K562 (cell line): ENCODE measurements around the gene SND1. TPM values are rescaled to one million over a fixed set of nuclear protein-coding genes. Genes with fewer than 3 reads are reported as not detected.

ENCODE experiments used
- ATAC-seq: fragments of 200-7000 bp; cut with Tn5 transposase; 3 replicates; pipeline ENCODE4 v1.9.1; 2020; ENCODE audit warnings: moderate library complexity
- BruUV-seq: library from RNA; stranded (reverse); fragments of 400-500 nt; replicated peaks from 2 replicates; lab custom pipeline; 2021; lab: Mats Ljungman, UMichigan
- CTCF ChIA-PET: fragments of 300-600 bp; formaldehyde crosslinking; extraction: SDS; loops from one replicate; lab custom pipeline; 2021; ENCODE audit warnings: low intra/inter-chr PET ratio; lab: Yijun Ruan, JAX
- POLR2A ChIA-PET: fragments of 300-600, 350-650 bp; sonication (Branson Sonifier 250); formaldehyde crosslinking; extraction: SDS; loops from one replicate; lab custom pipeline; 2021; ENCODE audit warnings: antibody characterized with exemption, inconsistent platforms; lab: Yijun Ruan, JAX
- DNase-seq, 4 experiments: peaks; one replicate each; pipeline versions ENCODE4 v3.0.0 to v3.0.0-alpha.2; 2011 to 2018; ENCODE audit warnings: low spot score in 3 of 4, mixed read lengths in 3 of 4; ENCODE audit errors: extremely low read depth in 1 of 4
- FAIRE-seq: peaks from 2 replicates; lab custom pipeline; 2011; peaks lifted over from hg19 to GRCh38; lab: Jason Lieb, UNC
- H2AFZ ChIP-seq: 2 replicates; pipeline ENCODE4 v1.6.0; 2011; ENCODE audit warnings: low read depth, low read length, control low read depth, inconsistent platforms
- H3K27ac ChIP-seq: fragments of 200-600 bp; 3 replicates; pipeline ENCODE4 v1.8.0; 2011; ENCODE audit warnings: low read depth, mild to moderate bottlenecking, control low read depth, inconsistent platforms, low read length, moderate library complexity, mixed read lengths; ENCODE audit errors: extremely low read depth
- H3K27me3 ChIP-seq, 2 experiments: fragments of 300-600 bp in 1 of 2; 2 replicates in 1 of 2; 3 replicates in 1 of 2; pipeline versions ENCODE4 v1.6.0 to v1.8.0; 2011; ENCODE audit warnings: inconsistent platforms in 2 of 2, low read length in 2 of 2, mild to moderate bottlenecking in 1 of 2, mixed read lengths in 1 of 2, moderate library complexity in 1 of 2; ENCODE audit not compliant: control insufficient read depth in 2 of 2, insufficient read depth in 2 of 2
- H3K36me3 ChIP-seq: fragments of 300-600 bp; 3 replicates; pipeline ENCODE4 v1.8.0; 2011; ENCODE audit warnings: mild to moderate bottlenecking, low read length, inconsistent platforms; ENCODE audit not compliant: control insufficient read depth, insufficient read depth
- H3K4me1 ChIP-seq, 2 experiments: fragments of 200-600 bp in 1 of 2; replicated peaks in 1 of 2; 2 replicates in 1 of 2; 3 replicates in 1 of 2; pipeline versions ENCODE4 v1.5.1 to v1.8.0; 2011; ENCODE audit warnings: inconsistent platforms in 2 of 2, low read length in 2 of 2, mild to moderate bottlenecking in 1 of 2, mixed read lengths in 1 of 2, moderate library complexity in 1 of 2; ENCODE audit not compliant: control insufficient read depth in 2 of 2, insufficient read depth in 2 of 2
- H3K4me2 ChIP-seq: 2 replicates; pipeline ENCODE4 v1.6.1; 2011; ENCODE audit warnings: low read length, control low read depth, inconsistent platforms, mixed read lengths; ENCODE audit not compliant: insufficient read depth
- H3K4me3 ChIP-seq: fragments of 200-600 bp; sonication (generic), shearing (Covaris generic); 2 replicates; pipeline ENCODE4 v1.5.1; 2016; ENCODE audit warnings: control low read depth, inconsistent platforms
- H3K79me2 ChIP-seq: fragments of 200-600 bp; 3 replicates; pipeline ENCODE4 v1.8.0; 2011; ENCODE audit warnings: low read length, inconsistent platforms; ENCODE audit not compliant: control insufficient read depth, insufficient read depth
- H3K9ac ChIP-seq, 2 experiments: 2 replicates each; pipeline versions ENCODE4 v1.6.0 to v1.6.1; 2011; ENCODE audit warnings: low read depth in 2 of 2, low read length in 2 of 2, control low read depth in 1 of 2, inconsistent platforms in 1 of 2, mild to moderate bottlenecking in 1 of 2, mixed read lengths in 1 of 2; ENCODE audit not compliant: insufficient read depth in 1 of 2
- H3K9me1 ChIP-seq: one replicate; pipeline ENCODE4 v1.6.0; 2011; ENCODE audit warnings: inconsistent platforms, mild to moderate bottlenecking, low read length, moderate library complexity; ENCODE audit not compliant: control insufficient read depth, insufficient read depth
- H3K9me3 ChIP-seq: replicated peaks from 2 replicates; pipeline ENCODE4 v1.5.1; 2011; ENCODE audit warnings: low read depth, low read length, inconsistent platforms; ENCODE audit not compliant: control insufficient read depth, insufficient read depth
- H4K20me1 ChIP-seq: replicated peaks from 2 replicates; pipeline ENCODE4 v1.6.1; 2011; ENCODE audit warnings: low read length, inconsistent platforms, mixed read lengths; ENCODE audit not compliant: control insufficient read depth, insufficient read depth
- CREBBP ChIP-seq: IDR thresholded peaks from one replicate; pipeline ENCODE4 v1.6.1; 2012; ENCODE audit warnings: low read depth, mild to moderate bottlenecking, control low read depth, inconsistent platforms, low read length
- FOSL1 ChIP-seq: fragments of 200-800 bp; sonication (Bioruptor generic); conservative IDR thresholded peaks from 2 replicates; pipeline ENCODE4 v1.6.1; 2016; ENCODE audit warnings: missing genetic modification characterization, missing compliant biosample characterization
- HOXB6 ChIP-seq: fragments of 250-450 bp; sonication (Bioruptor Pico); IDR thresholded peaks from 2 replicates; pipeline ENCODE4 v1.5.1; 2022; ENCODE audit warnings: mild to moderate bottlenecking, borderline replicate concordance
- HSF4 ChIP-seq: fragments of 250-450 bp; sonication (Bioruptor Pico); IDR thresholded peaks from 2 replicates; pipeline ENCODE4 v2.1.2; 2022; ENCODE audit warnings: mild to moderate bottlenecking, moderate library complexity, borderline replicate concordance
- NR2C2 ChIP-seq, 2 experiments: fragments of 200-800 bp in 1 of 2; sonication (Bioruptor generic) in 1 of 2; sonication (generic) in 1 of 2; formaldehyde crosslinking in 1 of 2; IDR thresholded peaks; 2 replicates each; pipeline versions ENCODE4 v1.6.1 to v1.8.0; 2016 to 2022; ENCODE audit warnings: mild to moderate bottlenecking in 1 of 2, missing compliant biosample characterization in 1 of 2, missing genetic modification characterization in 1 of 2, missing genetic modification reagents in 1 of 2
- SAP30 ChIP-seq: fragments of 200-600 bp; sonication (generic); IDR thresholded peaks from 2 replicates; pipeline ENCODE4 v1.6.1; 2012; ENCODE audit warnings: borderline replicate concordance, low read depth, mild to moderate bottlenecking, moderate library complexity, low read length, control low read depth, inconsistent platforms; ENCODE audit not compliant: insufficient read depth, poor library complexity, severe bottlenecking
- TEAD1 ChIP-seq, 2 experiments: fragments of 450-650 bp in 1 of 2; sonication (generic) in 1 of 2; formaldehyde crosslinking; IDR thresholded peaks; 2 replicates each; pipeline versions ENCODE4 v1.4.0 to v1.8.0; 2020 to 2022; ENCODE audit warnings: mild to moderate bottlenecking in 2 of 2, missing genetic modification reagents in 1 of 2
- TFAM ChIP-seq: fragments of 250-450 bp; sonication (Bioruptor Pico); conservative IDR thresholded peaks from 2 replicates; pipeline ENCODE4 v1.5.0; 2021; ENCODE audit warnings: mild to moderate bottlenecking, moderate library complexity
- ZNF586 ChIP-seq: fragments of 450-650 bp; formaldehyde crosslinking; conservative IDR thresholded peaks from 2 replicates; pipeline ENCODE4 v1.4.0; 2020; ENCODE audit warnings: mild to moderate bottlenecking, moderate library complexity
- WGBS: fragments of 100-300 bp; shearing (Covaris generic); methylation state at CpG from one replicate; pipeline ENCODE4 v1.1.6; 2016; ENCODE audit warnings: low coverage, mixed read lengths; ENCODE audit not compliant: insufficient coverage; ENCODE audit errors: missing lambda C conversion rate; 5-methylcytosine and 5-hydroxymethylcytosine counted together
- in situ Hi-C: fragments of 300-500 bp; cut with MboI; formaldehyde crosslinking; loops from 4 replicates; pipeline ENCODE4 v1.15.0; 2018; ENCODE audit warnings: inconsistent platforms, mixed read lengths
- intact Hi-C: fragments of 100-400 bp; cut with micrococcal nuclease; formaldehyde crosslinking; loops from 2 replicates; pipeline ENCODE4 v1.14.2; 2022
- polyA plus RNA-seq, 8 experiments: library from polyadenylated mRNA; depleted of rRNA in 4 of 8; stranded (reverse) in 5 of 8; unstranded in 3 of 8; fragments of >200 nt; fragmentation: Nextera tagmentation in 2 of 8; fragmentation: Illumina TruSeq in 1 of 8; extraction: Ambion mirVana in 2 of 8; extraction: Trizol in 1 of 8; gene quantifications; 2 replicates each; pipeline versions ENCODE4 v1.2.1 to v1.2.3, GENCODE V29; 2011 to 2014; ENCODE audit warnings: inconsistent platforms in 1 of 8, missing spikeins in 1 of 8
- total RNA-seq, 7 experiments: library from RNA; depleted of rRNA in 6 of 7; stranded (reverse); fragments of >200 nt in 6 of 7; fragmentation: Illumina TruSeq in 2 of 7; extraction: Trizol in 2 of 7; gene quantifications; 2 replicates each; pipeline versions ENCODE4 v1.2.1 to v1.2.3, GENCODE V29; 2011 to 2021; ENCODE audit warnings: low replicate concordance in 1 of 7
- TF ChIP-seq, protein P1 (sequence below): fragments of 450-650 bp; formaldehyde crosslinking; IDR thresholded peaks from 2 replicates; pipeline ENCODE4 v1.4.0; 2020; ENCODE audit warnings: mild to moderate bottlenecking, moderate library complexity
- TF ChIP-seq, protein P2 (sequence below): fragments of 450-650 bp; formaldehyde crosslinking; IDR thresholded peaks from 2 replicates; pipeline ENCODE4 v1.4.0; 2020; ENCODE audit warnings: mild to moderate bottlenecking, moderate library complexity
- TF ChIP-seq, protein P3 (sequence below): fragments of 150-350 bp; conservative IDR thresholded peaks from 2 replicates; pipeline ENCODE4 v1.6.1; 2014; ENCODE audit warnings: low read length

SND1 gene
- total and polyA plus RNA-seq, 9 of the 15 experiments (the other 6 are each of a cell fraction or from before 2014, with no cell fraction given), result 46.5 to 307 (median 191) TPM

DNA sequence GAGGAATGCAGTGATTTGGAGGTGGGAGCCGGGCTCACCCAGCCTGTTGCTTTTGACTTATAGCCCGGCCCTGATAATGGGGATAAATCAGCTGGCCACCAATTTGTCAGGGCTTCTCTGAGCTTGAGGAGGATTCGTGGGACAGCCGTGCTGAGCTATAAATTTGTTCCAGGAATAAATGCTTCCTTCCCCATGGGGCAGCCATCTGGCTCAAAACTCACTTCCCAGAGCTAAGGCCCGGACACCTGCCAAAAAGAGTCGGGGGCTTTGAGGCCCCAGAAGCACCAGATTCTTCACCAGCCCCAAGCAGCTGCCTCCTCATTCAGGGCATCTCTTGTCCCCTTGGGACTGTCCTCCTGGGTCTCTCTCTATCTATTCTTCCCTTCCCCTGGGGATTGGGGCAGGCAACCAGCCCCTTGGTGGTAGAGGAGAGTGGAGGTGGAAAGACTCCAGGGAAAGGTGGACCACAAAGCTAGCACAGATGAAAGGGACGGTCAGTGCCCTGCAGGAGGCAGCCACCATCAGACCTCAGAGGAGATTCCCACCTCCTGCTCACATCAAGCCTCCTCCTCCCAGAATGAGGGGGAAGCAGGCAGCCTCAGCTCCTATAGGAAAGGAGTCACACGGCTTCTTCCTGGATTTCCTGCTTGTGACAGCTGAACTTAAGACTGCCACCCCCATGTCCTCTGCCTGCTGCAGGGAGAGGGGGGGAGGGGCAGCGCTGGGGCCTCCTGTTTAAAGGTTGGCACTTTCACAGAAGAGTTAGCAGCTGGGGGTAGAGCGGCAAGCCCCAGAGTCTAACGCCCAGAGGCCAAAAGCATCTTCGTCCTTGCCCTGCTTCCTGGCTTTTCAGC, 423.5 kb downstream of the SND1 start:
- Histone ChIP-seq H4K20me1 (peaks cover 14% of the 10 kb centered on the region), H3K4me2 (no peak overlapping the region), H3K9ac (no peak overlapping the region), H3K27me3 (no peaks in the 10 kb centered on the region), H3K4me1 (peaks cover 0 to 10% of the 10 kb centered on the region in 2 experiments; a peak in 2 of 5 replicates), H3K27ac (no peak overlapping the region), H3K79me2 (no peaks in the 10 kb centered on the region), H3K9me3 (no peaks in the 10 kb centered on the region), H3K4me3 (no peak overlapping the region), H2AFZ (no peak overlapping the region), H3K36me3 (peaks cover 78% of the 10 kb centered on the region), H3K9me1 (no peaks in the 10 kb centered on the region)
- in situ Hi-C loops (no loop called here), intact Hi-C loops (loop anchor here (1.0 kb wide), 1 partner anchor 12 kb away; no protein-coding TSS in a partner anchor)
- FAIRE-seq (no peak), ATAC-seq (no peak), DNase-seq (no peak)
- WGBS, result 84% methylated on average over 12 of the region's 12 CpGs
- no TSS peak for BruUV-seq
- ChIA-PET CTCF (interaction anchor here (0.6 kb wide), 1 partner anchor 1141 kb away, joined by 4 read pairs; no protein-coding TSS in a partner anchor), POLR2A (interaction anchor here (0.7 to 1.4 kb wide), 4 partner anchors 10 to 36 kb away, joined by 3 to 7 read pairs (median 4); no protein-coding TSS in a partner anchor)
- no peak for TF ChIP-seq HSF4 (CRISPR knock-in tag)
- TF ChIP-seq, protein P1, sequence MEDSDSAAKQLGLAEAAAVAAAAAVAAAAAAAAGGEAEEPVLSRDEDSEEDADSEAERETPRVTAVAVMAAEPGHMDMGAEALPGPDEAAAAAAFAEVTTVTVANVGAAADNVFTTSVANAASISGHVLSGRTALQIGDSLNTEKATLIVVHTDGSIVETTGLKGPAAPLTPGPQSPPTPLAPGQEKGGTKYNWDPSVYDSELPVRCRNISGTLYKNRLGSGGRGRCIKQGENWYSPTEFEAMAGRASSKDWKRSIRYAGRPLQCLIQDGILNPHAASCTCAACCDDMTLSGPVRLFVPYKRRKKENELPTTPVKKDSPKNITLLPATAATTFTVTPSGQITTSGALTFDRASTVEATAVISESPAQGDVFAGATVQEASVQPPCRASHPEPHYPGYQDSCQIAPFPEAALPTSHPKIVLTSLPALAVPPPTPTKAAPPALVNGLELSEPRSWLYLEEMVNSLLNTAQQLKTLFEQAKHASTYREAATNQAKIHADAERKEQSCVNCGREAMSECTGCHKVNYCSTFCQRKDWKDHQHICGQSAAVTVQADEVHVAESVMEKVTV (CRISPR knock-in tag), result no peak
- TF ChIP-seq, protein P2, sequence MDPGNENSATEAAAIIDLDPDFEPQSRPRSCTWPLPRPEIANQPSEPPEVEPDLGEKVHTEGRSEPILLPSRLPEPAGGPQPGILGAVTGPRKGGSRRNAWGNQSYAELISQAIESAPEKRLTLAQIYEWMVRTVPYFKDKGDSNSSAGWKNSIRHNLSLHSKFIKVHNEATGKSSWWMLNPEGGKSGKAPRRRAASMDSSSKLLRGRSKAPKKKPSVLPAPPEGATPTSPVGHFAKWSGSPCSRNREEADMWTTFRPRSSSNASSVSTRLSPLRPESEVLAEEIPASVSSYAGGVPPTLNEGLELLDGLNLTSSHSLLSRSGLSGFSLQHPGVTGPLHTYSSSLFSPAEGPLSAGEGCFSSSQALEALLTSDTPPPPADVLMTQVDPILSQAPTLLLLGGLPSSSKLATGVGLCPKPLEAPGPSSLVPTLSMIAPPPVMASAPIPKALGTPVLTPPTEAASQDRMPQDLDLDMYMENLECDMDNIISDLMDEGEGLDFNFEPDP (CRISPR knock-in tag), result no peak
- TF ChIP-seq, protein P3, sequence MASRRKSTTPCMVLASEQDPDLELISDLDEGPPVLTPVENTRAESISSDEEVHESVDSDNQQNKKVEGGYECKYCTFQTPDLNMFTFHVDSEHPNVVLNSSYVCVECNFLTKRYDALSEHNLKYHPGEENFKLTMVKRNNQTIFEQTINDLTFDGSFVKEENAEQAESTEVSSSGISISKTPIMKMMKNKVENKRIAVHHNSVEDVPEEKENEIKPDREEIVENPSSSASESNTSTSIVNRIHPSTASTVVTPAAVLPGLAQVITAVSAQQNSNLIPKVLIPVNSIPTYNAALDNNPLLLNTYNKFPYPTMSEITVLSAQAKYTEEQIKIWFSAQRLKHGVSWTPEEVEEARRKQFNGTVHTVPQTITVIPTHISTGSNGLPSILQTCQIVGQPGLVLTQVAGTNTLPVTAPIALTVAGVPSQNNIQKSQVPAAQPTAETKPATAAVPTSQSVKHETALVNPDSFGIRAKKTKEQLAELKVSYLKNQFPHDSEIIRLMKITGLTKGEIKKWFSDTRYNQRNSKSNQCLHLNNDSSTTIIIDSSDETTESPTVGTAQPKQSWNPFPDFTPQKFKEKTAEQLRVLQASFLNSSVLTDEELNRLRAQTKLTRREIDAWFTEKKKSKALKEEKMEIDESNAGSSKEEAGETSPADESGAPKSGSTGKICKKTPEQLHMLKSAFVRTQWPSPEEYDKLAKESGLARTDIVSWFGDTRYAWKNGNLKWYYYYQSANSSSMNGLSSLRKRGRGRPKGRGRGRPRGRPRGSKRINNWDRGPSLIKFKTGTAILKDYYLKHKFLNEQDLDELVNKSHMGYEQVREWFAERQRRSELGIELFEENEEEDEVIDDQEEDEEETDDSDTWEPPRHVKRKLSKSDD, result no peak
- TF ChIP-seq FOSL1 (tag), result no peak
- no peak for TF ChIP-seq HOXB6
- no peak for TF ChIP-seq ZNF586 (CRISPR knock-in tag)
- TF ChIP-seq CREBBP, result no peak
- TF ChIP-seq NR2C2 (CRISPR knock-in tag; IDR thresholded peaks at IDR 0.05), result no peak
- TF ChIP-seq NR2C2 (tag; IDR thresholded peaks at IDR 0.05), result no peak
- no peak for TF ChIP-seq TFAM
- TF ChIP-seq TEAD1 (CRISPR knock-in tag; IDR thresholded peaks at IDR 0.05), result no peak
- no peak for TF ChIP-seq SAP30
